Heart left ventricle (tissue), 13 donors: ENCODE data around the gene C10orf53.

ENCODE experiments used
- CTCF ChIP-seq, 12 donors: fragments of 200-600 bp; sonication (generic) in 4 of 12; IDR thresholded peaks; one replicate each; pipeline versions ENCODE4 v1.5.0 to v1.8.0; 2018 to 2022; ENCODE audit warnings: antibody characterized with exemption in 12 of 12, mild to moderate bottlenecking in 5 of 12
- POLR2A ChIP-seq, 2 donors: fragments of 450-650 bp; IDR thresholded peaks; one replicate each; pipeline ENCODE4 v1.6.1; 2017; ENCODE audit warnings: antibody characterized with exemption in 2 of 2, mild to moderate bottlenecking in 2 of 2, moderate library complexity in 2 of 2
- donor health status: ischemic (EF 13 %, LVEDD 7.1; RV severe dilation, severe dysfunction).
- donor health status: DM: no; HTN: yes; CAD: no.
- donor health status: DM: no; HTN: no; CAD: no.
- donor health status: ischemic (EF 25% LVEDD 6.9; RV normal size, moderate dysfunction).
- donor health status: ischemic (EF 25% LVEDD 5.7; RV mildly dilated, moderate dysfunction).
- donor health status: ischemic (EF 35%, LVEDD 5.7; RV mildly dilated, moderate dysfunction).
- donor health status: nonischemic (EF 11% LVEDD 7.7; RV severe dilation, severe dysfunction).
- donor health status: DM: yes; HTN: yes; CAD: no.
- donor health status: PGD.
- donor health status: ischemic (EF 29% LVEDD 5.4; RV normal size, mild dysfunction).
- donor health status: nonischemic (EF 23%, LVEDD 6.1; RV moderate dilation, normal function).

GRCh38 chr10:49652421-49653272 lies 26.8 kb upstream of the C10orf53 start:
- TF ChIP-seq CTCF (IDR thresholded peaks at IDR 0.05) (no peak), POLR2A (IDR thresholded peaks at IDR 0.05) (no peak)
